Activated CD8-positive, alpha-beta T cell treated with anti-CD3 and anti-CD28 coated beads for 36 hours (primary cell): ENCODE measurements around the gene ELOVL6. TPM values are rescaled to one million over a fixed set of nuclear protein-coding genes. Genes with fewer than 3 reads are reported as not detected.

Source experiments
- ATAC-seq: fragments of 200-7000 bp; cut with Tn5 transposase; one replicate; pipeline ENCODE4 v1.10.0; 2021; ENCODE audit warnings: mild to moderate bottlenecking, moderate library complexity
- CTCF ChIA-PET: fragments of 350-600 bp; sonication (Branson Sonifier 250); formaldehyde crosslinking; loops from one replicate; lab custom pipeline; 2021; ENCODE audit warnings: antibody characterized with exemption; lab: Charles Lee
- POLR2A ChIA-PET: fragments of 350-600 bp; sonication (Branson Sonifier 250); formaldehyde crosslinking; loops from one replicate; lab custom pipeline; 2021; ENCODE audit warnings: antibody characterized with exemption; lab: Charles Lee
- DNase-seq: peaks from one replicate; pipeline ENCODE4 v3.0.0-alpha.2; 2020
- H3K27ac Mint-ChIP-seq: one replicate; pipeline ENCODE4 v1.8.0; 2021; ENCODE audit warnings: mild to moderate bottlenecking, mixed read lengths
- H3K27me3 Mint-ChIP-seq: one replicate; pipeline ENCODE4 v1.8.0; 2021; ENCODE audit warnings: mixed read lengths
- H3K36me3 Mint-ChIP-seq: one replicate; pipeline ENCODE4 v1.8.0; 2021; ENCODE audit warnings: low read depth, mixed read lengths
- H3K4me1 Mint-ChIP-seq: one replicate; pipeline ENCODE4 v1.8.0; 2021; ENCODE audit warnings: low read depth, mixed read lengths
- H3K4me3 Mint-ChIP-seq: one replicate; pipeline ENCODE4 v1.8.0; 2021; ENCODE audit warnings: mild to moderate bottlenecking, moderate library complexity, mixed read lengths
- H3K9me3 Mint-ChIP-seq: one replicate; pipeline ENCODE4 v1.8.0; 2021; ENCODE audit warnings: mixed read lengths
- intact Hi-C: fragments of 100-400 bp; cut with micrococcal nuclease; formaldehyde crosslinking; loops from one replicate; pipeline ENCODE4 v1.10.0; 2022
- total RNA-seq, 2 experiments: library from RNA; stranded (reverse); gene quantifications; one replicate each; pipeline ENCODE4 v1.2.3, GENCODE V29; 2021
- TF ChIP-seq, protein P1 (sequence below): fragments of 200-600 bp; IDR thresholded peaks from one replicate; pipeline ENCODE4 v1.8.0; 2022; ENCODE audit warnings: antibody characterized with exemption, mild to moderate bottlenecking

Gene ELOVL6
- total RNA-seq, 2 experiments from 2014 or later, result 4.7 to 7.7 TPM

DNA sequence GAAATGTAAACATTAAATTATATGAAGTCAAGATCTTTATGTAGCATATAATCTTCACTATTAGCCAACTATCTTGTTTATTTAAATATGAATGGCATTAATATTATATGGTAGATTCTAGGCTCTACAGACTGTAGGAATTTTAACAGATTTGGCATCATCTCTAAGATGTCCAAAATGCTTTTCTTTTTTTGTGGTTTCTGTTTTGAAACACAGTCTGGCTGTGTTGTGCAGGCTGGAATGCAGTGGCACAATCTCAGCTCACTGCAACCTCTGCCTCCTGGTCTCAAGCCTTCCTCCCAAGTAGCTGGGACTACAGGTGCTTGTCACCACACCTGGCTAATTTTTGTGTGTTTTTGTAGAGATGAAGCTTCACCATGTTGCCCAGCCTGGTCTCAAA lies 76.2 kb downstream of the ELOVL6 start:
- Mint-ChIP-seq H3K36me3 (peaks cover under 1% of the 10 kb centered on the region), H3K4me1 (peaks cover 8% of the 10 kb centered on the region), H3K27ac (no peak overlapping the region), H3K9me3 (no peaks in the 10 kb centered on the region), H3K27me3 (no peaks in the 10 kb centered on the region), H3K4me3 (no peak overlapping the region)
- CTCF ChIA-PET, result no interaction called here
- DNase-seq, result no peak
- ATAC-seq, result no peak
- TF ChIP-seq, protein P1, sequence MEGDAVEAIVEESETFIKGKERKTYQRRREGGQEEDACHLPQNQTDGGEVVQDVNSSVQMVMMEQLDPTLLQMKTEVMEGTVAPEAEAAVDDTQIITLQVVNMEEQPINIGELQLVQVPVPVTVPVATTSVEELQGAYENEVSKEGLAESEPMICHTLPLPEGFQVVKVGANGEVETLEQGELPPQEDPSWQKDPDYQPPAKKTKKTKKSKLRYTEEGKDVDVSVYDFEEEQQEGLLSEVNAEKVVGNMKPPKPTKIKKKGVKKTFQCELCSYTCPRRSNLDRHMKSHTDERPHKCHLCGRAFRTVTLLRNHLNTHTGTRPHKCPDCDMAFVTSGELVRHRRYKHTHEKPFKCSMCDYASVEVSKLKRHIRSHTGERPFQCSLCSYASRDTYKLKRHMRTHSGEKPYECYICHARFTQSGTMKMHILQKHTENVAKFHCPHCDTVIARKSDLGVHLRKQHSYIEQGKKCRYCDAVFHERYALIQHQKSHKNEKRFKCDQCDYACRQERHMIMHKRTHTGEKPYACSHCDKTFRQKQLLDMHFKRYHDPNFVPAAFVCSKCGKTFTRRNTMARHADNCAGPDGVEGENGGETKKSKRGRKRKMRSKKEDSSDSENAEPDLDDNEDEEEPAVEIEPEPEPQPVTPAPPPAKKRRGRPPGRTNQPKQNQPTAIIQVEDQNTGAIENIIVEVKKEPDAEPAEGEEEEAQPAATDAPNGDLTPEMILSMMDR, result no peak
- intact Hi-C loops, result no loop called here
- POLR2A ChIA-PET, result no interaction called here

DNA sequence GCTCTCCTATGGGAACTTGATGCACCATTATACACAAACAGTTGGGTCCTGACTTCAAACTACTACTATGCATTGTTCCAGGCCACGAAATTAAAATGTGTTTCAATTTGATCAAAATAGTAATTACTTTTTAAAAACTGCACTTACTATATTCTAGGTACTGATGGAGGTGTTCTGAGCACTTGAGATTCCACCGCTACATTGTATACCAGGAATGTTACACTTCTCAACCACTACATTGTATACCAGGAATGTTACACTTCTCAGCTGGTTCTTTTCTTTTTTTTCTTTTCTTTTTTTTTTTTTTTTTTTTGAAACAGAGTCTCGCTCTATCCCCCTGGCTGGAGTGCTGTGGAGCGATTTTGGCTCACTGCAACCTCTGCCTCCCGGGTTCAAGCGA lies 77.9 kb downstream of the ELOVL6 start:
- POLR2A ChIA-PET, result no interaction called here
- ATAC-seq (no peak), DNase-seq (no peak)
- TF ChIP-seq, protein P1, result no peak
- no peaks in the 10 kb centered on the region for H3K27me3 Mint-ChIP-seq
- intact Hi-C loops, result no loop called here
- H3K36me3 Mint-ChIP-seq, result peaks cover 3% of the 10 kb centered on the region
- H3K27ac Mint-ChIP-seq, result no peak overlapping the region
- H3K4me1 Mint-ChIP-seq, result peaks cover 8% of the 10 kb centered on the region
- H3K4me3 Mint-ChIP-seq, result no peak overlapping the region
- CTCF ChIA-PET, result no interaction called here
- H3K9me3 Mint-ChIP-seq, result no peaks in the 10 kb centered on the region

DNA sequence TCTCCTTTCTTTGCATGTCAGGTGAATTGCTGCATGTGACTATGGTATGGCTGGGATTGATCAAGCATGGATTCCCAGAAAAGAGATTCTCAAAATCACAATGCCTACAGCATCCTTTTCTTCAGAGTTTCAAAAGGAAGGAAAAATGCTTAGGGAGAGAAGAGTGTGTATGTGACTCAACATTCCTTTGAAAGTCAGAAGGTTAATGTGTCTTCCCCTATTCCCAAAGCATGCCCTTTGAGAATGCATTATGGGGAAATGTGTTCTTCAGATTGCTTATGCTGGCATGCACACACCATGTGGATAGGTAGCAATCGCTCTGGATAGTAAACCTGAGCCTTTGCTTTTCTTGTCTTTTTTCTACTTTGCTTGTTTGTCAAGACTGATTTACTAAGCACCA lies 78.5 kb downstream of the ELOVL6 start:
- ATAC-seq (no peak), DNase-seq (no peak)
- TF ChIP-seq, protein P1, result no peak
- peaks cover 8% of the 10 kb centered on the region for H3K4me1 Mint-ChIP-seq
- H3K4me3 Mint-ChIP-seq, result no peak overlapping the region
- H3K27me3 Mint-ChIP-seq, result no peaks in the 10 kb centered on the region
- H3K36me3 Mint-ChIP-seq, result peaks cover 3% of the 10 kb centered on the region
- H3K27ac Mint-ChIP-seq, result no peak overlapping the region
- intact Hi-C loops, result no loop called here
- CTCF ChIA-PET, result no interaction called here
- no peaks in the 10 kb centered on the region for H3K9me3 Mint-ChIP-seq
- POLR2A ChIA-PET, result no interaction called here

DNA sequence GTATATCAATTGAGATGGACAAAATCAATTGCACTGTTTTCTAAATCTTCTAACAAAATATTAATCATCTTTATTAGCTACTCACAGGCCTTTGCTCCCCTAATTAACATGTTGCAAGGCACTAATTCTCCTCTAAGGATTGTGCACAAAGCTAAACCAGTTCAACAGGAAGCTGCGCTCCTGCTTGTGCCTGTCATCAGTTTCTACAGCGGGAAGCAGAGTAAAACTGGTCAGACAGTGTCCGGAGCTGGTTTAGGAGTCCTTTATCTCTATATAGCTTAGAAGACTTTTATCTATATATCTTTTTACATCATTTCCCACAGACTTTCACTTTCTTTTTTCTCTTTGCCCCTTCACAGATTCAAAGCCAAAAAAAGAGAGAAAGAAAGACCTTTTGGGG lies 79.1 kb downstream of the ELOVL6 start:
- H3K36me3 Mint-ChIP-seq, result peaks cover 3% of the 10 kb centered on the region
- DNase-seq (no peak), ATAC-seq (no peak)
- H3K27me3 Mint-ChIP-seq, result no peaks in the 10 kb centered on the region
- no peak overlapping the region for H3K27ac Mint-ChIP-seq
- no peak overlapping the region for H3K4me3 Mint-ChIP-seq
- TF ChIP-seq, protein P1, result no peak
- ChIA-PET POLR2A (no interaction called here), CTCF (no interaction called here)
- intact Hi-C loops, result no loop called here
- peaks cover 8% of the 10 kb centered on the region for H3K4me1 Mint-ChIP-seq
- H3K9me3 Mint-ChIP-seq, result no peaks in the 10 kb centered on the region

DNA sequence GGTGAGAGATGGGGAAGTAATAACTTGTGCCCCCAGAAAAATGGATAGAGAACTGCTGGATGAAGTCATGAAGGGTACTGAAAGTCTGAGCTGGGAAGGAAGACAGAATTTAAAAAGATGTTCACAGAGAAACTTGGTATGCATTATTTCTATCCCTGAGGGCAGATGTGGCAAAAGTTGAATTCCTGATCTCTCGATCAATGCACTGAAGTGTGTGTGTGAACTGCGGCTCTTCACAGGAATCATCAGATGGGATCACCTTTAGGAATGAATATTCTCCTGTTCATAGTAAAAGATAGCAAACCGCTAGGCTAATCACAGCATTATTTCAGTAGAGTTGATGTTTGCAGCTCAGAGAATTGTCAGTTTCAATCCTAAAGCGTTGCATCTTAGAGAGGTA lies 86.4 kb downstream of the ELOVL6 start:
- Mint-ChIP-seq H3K4me3 (no peak overlapping the region), H3K9me3 (no peaks in the 10 kb centered on the region), H3K4me1 (no peaks in the 10 kb centered on the region), H3K27me3 (no peaks in the 10 kb centered on the region), H3K36me3 (peaks cover under 1% of the 10 kb centered on the region), H3K27ac (no peak overlapping the region)
- intact Hi-C loops, result no loop called here
- ChIA-PET CTCF (interaction anchor here (1.0 kb wide), 1 partner anchor 106 kb away, joined by 3 read pairs; no protein-coding TSS in a partner anchor), POLR2A (no interaction called here)
- TF ChIP-seq, protein P1, result no peak
- DNase-seq (no peak), ATAC-seq (no peak)
